ENCODE data around the gene ROS1. TPM values are rescaled to one million over a fixed set of nuclear protein-coding genes. Genes with fewer than 3 reads are reported as not detected.
"Not testable (repeated sequence)": the region's sequence is repeated elsewhere in the genome, so short reads cannot be mapped to it uniquely, and the experiment has no call there.

The ROS1 gene
- 0.06 TPM in 1 of 2 replicates, not detected in the other for total RNA-seq (2014; rRNA removed; shearing (Covaris generic))
- 0.01 and 0.03 TPM in 2 replicates for polyA plus RNA-seq (2015; cell fraction: cytosol; rRNA removed)
- 0.06 and 0.10 TPM in 2 replicates for polyA plus RNA-seq (2015; cell fraction: nucleus; rRNA removed)

- DNase-seq (ENCODE audit: low read depth) = no peak
Measured at GRCh38 chr6:117425431-117426153, at the start of gene ROS1. ROS1 (minus strand) TSS chr6:117425942; CDS start chr6:117425656, 286 bp downstream.

GRCh38 chr6:117473401-117473800 lies 47.7 kb upstream of the ROS1 start:
- no peak for DNase-seq (ENCODE audit: low read depth)

DNA sequence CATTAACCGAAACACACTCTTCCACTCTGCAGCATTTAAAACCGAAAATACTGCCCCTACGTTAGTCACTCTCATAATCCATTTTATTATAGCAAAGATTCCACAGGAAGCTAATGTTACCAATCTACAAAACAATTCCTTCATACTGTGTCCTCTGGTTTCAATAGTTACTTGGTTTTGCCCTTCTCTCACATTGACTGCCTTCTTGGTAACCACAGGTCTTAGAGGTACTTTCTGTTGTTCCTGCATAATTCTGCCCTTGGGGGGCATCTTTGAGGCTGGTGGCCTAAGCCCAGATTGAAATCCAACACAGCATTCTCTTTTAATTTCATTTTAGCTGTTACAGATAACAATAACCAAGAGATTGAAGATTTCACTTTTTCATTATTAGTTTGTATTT lies 46.9 kb upstream of the ROS1 start:
- DNase-seq (ENCODE audit: low read depth) = no peak

DNA sequence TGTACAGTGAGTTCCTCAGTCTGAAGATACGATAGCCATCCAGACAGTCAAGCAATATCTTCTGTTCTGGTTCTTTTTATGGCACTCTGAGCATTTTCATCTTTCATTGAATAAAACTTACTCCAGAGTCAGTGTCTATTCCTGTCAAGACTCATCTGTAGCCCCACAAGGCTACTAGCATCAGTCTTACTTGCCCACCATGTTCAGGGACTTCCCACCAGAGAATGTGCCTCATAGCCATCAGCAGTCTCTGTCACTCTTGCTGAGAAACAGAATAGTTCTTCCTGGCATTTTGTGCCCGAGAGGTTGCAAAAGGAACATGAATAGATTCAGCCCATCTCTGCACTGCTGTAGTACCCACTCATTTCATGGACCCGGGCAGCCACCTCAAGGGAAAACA lies 44.0 kb upstream of the ROS1 start:
- DNase-seq (ENCODE audit: low read depth) = no peak

DNA sequence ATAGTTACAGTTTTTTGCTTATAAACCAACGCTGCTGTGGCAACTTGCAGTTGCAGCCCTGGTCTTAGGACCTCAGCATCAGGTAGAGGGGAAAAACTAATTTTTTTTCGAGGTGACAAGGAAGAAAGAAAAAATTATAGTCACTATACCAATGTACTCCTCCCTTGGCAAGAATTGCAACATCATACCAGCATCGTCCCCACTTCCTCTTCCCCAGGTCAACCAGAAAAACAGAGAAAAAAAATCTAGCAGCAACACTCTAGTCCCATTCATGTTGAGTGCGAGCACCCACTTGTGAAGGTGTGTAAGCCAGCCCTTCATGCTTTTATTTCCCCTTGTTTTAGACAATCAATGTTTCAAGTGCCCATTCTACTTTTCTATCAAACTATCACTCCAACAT lies 43.6 kb upstream of the ROS1 start:
- DNase-seq (ENCODE audit: low read depth) = no peak

DNA sequence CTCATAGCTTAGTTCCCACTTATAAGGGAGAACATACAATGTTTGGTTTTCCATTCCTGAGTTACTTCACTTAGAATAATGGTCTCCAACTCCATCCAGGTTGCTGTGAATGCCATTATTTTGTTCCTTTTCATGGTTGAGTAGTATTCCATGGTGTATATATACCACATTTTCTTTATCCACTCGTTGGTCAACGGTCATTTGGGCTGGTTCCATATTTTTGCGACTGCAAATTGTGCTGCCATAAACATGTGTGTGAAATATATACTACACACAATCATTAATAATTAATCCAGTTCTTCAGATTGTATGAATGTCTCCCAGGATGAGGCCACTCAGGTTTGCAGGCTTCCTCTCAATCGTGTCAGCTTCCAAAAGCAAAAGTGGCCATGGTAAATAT lies 42.8 kb upstream of the ROS1 start:
- DNase-seq (ENCODE audit: low read depth) = not testable (repeated sequence)

- DNase-seq (ENCODE audit: low read depth) = no peak
Measured at GRCh38 chr6:117467876-117468275, 42.1 kb upstream of the ROS1 start.

DNA sequence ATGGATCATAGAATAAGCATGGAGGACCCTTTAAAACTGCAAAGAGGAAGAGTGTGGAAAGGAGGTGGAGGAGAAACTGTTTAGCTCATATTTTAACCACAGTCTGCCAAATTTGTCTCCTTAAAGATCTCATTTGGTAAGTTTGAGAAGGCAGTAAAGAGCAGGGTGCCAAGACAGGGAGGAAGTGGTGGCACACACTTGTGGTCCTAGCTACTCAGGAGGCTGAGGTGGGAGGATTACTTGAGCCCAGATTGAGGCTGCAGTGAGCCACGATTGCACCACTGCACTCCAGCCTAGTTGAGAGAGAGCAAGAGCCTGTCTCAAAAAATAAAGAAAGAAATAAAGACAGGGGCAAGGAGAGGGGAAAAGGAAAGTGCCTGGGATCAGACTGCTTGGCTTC lies 39.9 kb upstream of the ROS1 start:
- no peak for DNase-seq (ENCODE audit: low read depth)

DNA sequence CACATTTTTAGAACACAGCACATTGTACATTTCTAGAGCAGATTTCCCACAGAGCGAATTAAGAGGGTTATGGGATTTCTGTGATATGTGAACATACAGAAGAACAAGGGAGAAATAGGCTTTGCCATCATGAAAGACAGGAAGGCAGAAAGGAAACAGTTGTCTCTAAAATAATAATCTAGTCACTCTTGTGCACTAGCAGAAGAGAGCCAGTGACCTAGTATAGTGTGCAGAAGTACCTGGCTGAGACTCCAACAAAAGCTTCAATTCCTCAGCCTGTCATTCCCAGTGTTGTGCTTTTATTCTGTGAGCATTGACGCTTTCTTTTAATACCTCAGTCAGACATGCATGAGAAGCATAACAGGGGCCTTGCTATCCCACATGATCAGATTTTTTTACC lies 39.0 kb upstream of the ROS1 start:
- DNase-seq (ENCODE audit: low read depth) = no peak

- peak; percentile 83 for DNase-seq (ENCODE audit: low read depth)
Measured at GRCh38 chr6:117463762-117464665, 38.3 kb upstream of the ROS1 start.

GRCh38 chr6:117459204-117459944 lies 33.6 kb upstream of the ROS1 start:
- DNase-seq (ENCODE audit: low read depth) = no peak

- DNase-seq (ENCODE audit: low read depth) = no peak
Measured at GRCh38 chr6:117456998-117457397, 31.3 kb upstream of the ROS1 start.

- no peak for DNase-seq (ENCODE audit: low read depth)
Measured at GRCh38 chr6:117456250-117456649, 30.5 kb upstream of the ROS1 start.

- no peak for DNase-seq (ENCODE audit: low read depth)
Measured at GRCh38 chr6:117451671-117452070, 25.9 kb upstream of the ROS1 start.

GRCh38 chr6:117449549-117450439 lies 24.1 kb upstream of the ROS1 start:
- DNase-seq (ENCODE audit: low read depth) = peak; percentile 72

DNA sequence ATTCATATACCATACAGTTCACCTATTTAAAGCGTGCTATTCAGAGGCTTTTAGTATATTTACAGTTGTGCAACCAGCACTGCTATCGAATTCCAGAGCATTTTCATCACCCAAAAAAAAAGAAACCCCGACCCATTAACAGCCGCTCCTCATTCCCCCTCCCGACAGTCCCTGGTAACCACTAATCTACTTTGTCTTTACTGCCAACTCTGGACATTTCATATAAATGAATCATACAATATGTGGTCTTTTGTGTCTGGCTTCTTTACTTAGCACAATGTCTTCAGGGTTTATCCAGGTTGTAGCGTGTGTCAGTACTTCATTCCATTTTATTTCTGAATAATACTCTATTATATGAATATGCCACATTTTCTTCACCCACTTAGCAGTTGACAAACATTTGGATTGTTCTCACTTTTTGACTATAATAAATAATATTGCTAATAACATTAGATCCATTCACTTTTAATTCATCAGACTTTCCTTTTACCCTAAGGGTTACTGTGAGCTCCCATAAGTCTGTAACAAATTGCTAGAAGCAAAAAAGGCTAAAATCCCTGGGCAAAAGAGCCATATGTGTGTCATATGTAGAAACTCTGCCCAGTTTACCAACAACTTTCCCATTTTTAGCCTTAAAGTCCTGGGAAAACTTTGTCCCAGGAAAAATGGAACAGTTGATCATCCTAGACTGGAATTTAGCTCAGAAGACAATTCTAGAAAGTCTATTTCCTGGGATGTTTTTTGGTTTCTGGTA lies 23.2 kb upstream of the ROS1 start:
- peak; percentile 95 for DNase-seq (ENCODE audit: low read depth)

- no peak for DNase-seq (ENCODE audit: low read depth)
Measured at GRCh38 chr6:117448011-117448410, 22.3 kb upstream of the ROS1 start.

GRCh38 chr6:117446861-117447260 lies 21.1 kb upstream of the ROS1 start:
- no peak for DNase-seq (ENCODE audit: low read depth)

DNA sequence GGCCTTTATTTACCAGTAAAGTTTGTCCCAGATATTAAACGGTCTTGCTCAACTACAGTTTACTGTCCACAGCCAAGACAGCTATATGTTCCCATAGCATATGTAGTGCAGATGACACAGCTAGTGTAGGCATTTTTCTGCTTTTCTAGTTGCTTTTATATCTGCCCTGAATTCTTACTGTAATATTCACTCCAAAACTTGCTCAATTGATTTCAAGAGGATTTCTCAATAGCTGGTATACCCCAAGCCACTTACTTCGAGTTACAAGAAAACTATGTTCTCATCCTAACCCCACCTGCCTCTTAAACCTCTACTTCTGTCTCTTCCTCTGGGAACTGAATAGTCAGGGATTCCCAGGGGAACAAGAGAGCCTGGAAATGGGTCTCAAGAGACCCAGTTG lies 18.9 kb upstream of the ROS1 start:
- no peak for DNase-seq (ENCODE audit: low read depth)

DNA sequence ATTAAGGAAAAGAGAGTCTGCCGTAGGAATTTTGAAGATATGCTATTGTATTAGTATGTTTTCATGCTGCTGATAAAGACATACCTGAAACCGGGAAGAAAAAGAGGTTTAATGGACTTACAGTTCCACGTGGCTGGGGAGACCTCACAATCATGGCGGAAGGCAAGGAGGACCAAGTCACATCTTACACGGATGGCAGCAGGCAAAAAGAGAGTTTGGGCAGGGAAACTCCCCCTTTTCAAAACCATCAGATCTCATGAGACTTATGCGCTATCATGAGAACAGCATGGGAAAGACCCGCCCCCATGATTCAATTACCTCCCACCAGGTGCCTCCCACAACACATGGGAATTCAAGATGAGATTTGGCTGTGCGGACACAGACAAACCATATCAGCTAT lies 16.6 kb upstream of the ROS1 start:
- DNase-seq (ENCODE audit: low read depth) = not testable (repeated sequence)

Data from HT1080 (cell line).